GM21723 (cell line): Measurements from ENCODE around the gene CIART.

Source experiments
- ATAC-seq: cut with Tn5 transposase; IDR thresholded peaks from one replicate; pipeline ENCODE4 v1.9.1; 2021; ENCODE audit warnings: mild to moderate bottlenecking, moderate library complexity; ENCODE audit not compliant: unreplicated experiment

CIART gene

GRCh38 chr1:150261367-150261766 is 21.0 kb upstream of the CIART start:
- no peak for ATAC-seq

GRCh38 chr1:150262388-150263320 is 19.7 kb upstream of the CIART start:
- no peak for ATAC-seq

- no peak for ATAC-seq
Observed at GRCh38 chr1:150263549-150263948, 18.8 kb upstream of the CIART start.

DNA sequence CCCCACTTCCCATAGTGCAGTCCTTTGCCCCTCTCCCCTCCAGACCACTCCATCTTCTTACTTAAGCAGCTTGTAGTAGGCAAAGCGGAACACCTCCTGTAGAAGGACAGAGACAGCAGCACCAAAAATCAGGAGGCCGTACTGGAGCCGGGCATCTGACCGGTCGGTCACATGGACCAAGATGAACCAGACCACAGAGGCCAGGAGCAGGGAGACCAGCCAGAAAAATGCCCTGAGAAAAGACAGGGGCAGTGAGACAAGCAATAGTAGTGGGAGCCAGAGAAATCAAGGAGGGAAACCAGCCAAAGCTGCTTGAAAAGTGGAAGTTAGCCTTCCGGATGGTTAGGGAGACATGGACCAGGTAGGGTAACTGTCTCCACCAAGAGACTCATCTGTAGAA is 14.5 kb upstream of the CIART start:
- no peak for ATAC-seq

DNA sequence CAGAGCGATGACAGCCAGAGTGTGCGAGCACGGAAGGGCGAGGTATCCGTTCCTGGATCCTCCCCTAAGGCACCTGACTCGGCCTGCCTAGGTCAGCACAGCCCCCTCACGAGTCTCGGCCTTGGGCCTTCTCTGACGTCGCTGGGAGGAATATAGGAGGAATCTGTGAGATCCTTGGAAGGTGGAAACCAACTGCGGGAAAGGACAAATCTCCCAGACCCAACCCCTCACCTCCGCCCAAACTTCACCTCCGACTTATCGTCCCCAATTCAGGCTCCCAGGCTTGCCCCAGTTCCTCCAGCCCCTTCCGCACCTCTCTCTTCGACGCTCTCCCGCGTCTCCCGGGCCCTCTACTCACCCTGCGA is 14.0 kb upstream of the CIART start:
- ATAC-seq: peak; percentile 35

- ATAC-seq: peak; percentile 90
Observed at GRCh38 chr1:150268705-150269403, 13.5 kb upstream of the CIART start, which contains the start of gene APH1A. Gene APH1A, minus strand, starts transcription at chr1:150269016. Its CDS starts 206 bp downstream, at chr1:150268810.

DNA sequence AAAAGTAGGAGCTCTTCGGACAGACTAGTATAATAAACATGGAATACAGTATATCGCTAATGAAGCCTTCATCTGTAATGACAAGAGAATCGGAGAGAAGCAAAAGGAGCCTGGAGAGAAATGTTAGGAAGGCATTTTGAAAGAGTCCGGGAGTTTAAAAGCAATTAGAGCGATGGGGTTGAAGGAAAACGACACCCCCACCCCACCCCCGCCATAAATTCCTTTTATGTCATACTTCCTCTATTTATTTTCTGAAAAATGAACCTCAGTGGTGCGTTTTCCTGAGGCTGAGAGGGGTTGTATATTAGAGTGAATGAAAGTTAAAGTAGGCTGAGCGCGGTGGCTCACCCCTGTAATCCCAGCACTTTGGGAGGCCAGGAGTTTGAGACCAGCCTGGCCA is 12.9 kb upstream of the CIART start:
- ATAC-seq: no peak

DNA sequence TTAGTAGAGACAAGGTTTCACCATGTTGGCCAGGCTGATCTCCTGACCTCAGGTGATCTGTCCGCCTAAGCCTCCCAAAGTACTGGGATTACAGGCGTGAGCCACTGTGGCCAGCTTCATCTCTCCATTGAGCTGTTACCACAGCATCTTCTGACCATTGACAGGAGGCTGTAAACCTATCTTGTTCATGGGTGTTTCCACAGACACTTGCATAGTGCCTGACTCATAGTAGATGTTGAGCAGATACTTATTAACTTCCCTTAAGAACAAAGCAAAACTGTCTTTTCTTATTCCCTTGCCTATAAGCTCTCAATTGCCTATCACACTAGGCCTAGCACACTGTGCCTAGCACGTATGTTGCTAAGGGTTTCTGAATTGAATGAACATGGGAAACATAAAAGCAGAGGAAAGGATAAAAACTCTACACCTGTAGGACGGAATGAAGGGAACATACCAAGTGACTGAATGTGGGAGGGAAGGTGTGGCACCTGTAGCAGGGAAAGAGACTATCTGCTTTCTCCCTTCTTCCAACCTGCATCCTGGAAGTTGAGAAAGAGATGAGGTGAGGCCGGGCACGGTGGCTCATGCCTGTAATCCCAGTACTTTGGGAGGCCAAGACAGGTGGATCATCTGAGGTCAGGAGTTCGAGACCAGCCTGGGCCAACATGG is 10.9 kb upstream of the CIART start:
- no peak for ATAC-seq

DNA sequence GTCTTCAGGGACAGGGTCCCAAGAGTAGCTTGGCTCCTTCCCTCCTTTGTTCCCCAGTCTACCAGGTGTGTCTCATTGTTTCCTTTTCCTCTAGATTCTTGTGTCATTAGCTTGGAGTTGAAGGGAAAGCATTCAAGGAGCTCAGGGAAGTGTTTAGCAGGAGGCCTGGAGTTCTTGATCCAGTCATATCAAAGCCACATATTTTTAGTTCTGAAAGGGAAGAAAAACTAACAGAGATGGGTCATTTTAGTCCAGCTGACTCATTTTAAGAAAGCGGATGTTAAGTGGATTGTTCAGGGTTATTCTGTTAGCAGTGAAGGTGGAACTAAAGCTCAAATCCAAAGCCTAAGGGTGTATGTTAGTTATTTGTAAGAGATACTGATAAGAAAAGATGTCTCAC is 9.0 kb upstream of the CIART start:
- ATAC-seq: no peak

DNA sequence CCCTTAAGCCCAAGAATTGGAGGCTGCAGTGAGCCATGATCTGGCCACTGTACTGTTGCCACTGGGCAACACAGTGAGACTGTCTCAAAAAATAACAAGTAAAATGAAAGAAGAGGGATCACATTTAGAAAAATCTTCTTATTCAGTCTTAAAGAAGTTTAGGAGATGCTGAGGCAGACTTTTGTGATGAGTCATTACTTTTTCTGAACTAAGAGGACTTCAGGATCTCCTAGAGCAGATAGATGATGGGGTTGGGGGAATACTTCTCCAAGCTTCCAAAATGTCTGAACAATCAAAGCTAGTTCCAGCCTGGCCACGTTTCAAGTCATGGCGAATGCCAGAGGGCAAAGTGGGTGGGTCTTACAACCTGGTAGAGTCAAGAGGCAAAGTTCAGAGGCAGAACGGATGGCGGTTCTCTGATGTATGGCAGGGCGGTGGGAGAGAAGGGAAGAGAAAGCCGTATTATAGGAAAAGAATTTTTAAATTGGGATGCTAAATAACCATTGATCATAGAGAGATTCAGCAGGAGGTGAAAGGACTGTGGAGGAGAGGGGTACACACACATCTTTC is 2.1 kb upstream of the CIART start:
- no peak for ATAC-seq

GRCh38 chr1:150281221-150281757 is 1.1 kb upstream of the CIART start:
- ATAC-seq: no peak

- no peak for ATAC-seq
Observed at GRCh38 chr1:150282558-150282958, 204 bp downstream of the CIART start.

- no peak for ATAC-seq
Observed at GRCh38 chr1:150283260-150283659, 906 bp downstream of the CIART start.

GRCh38 chr1:150288382-150288781 is 6.0 kb downstream of the CIART start:
- no peak for ATAC-seq

GRCh38 chr1:150288822-150289221 is 6.5 kb downstream of the CIART start:
- no peak for ATAC-seq

DNA sequence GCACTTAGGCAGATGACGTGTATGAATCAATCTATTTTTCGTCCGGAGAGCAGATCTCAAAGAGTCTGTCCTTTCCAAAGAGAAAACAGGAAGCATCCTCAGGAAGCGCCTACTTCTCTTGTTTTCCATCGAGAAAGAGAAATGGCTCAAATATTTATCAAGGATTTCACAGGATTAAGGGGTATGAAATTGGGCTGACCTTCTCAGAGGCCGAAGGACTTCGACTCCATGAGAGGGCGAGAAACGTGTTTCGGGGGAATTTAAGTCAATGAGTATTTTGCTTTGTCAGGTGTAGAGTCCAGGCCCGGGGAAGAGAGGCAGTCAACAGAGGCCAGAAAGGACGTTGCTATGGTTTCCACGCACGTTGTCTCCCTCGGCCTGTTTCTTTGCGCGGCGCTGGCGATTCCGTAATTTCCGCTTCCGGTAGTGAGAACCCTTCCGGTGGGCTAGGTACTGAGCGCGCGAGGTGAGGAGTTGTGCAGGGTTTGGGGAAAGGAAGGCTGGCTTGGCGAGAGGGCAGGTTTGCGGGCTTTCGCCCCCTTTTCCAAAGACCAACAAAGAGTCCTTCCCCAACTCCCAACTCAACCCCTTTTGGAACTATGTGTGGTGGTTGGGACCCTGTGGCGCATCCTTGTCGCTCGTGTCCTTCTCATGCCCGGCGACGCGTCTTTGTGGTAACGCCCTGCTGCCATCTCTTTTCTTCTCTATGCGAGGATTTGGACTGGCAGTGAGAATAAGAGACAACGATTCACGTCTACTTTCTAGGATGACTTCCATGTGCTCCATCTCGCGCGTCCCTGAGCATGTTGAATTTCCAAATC is 11.3 kb downstream of the CIART start, which contains the start of gene MRPS21:
Gene MRPS21, plus strand, starts transcription at position 429 of the 821 bp plus-strand sequence. CDS start 506 bp downstream, outside the sequence.
- peak; percentile 98 for ATAC-seq

GRCh38 chr1:150295476-150295875 is 13.1 kb downstream of the CIART start:
- ATAC-seq: no peak

GRCh38 chr1:150299716-150300115 is 17.4 kb downstream of the CIART start:
- ATAC-seq: no peak

DNA sequence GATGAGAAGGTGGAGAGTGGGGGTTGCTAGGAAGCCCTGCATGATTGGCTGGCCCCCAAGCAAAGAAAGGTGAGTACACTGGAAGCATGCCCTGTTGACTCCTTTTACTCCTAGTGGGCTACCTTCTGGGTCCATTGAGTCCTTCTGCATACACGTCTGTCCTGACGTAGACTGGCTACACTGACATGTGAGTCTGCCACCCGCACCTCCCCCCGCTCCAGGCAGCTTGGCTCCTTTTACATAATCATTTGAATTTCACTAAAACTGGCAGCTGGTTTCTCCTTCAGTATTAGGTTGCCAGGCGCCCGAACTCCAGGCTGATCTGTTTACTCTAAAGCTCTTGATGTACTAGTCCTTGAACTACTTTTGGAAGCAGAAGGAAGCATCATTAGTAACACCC is 20.0 kb downstream of the CIART start:
- ATAC-seq: no peak

DNA sequence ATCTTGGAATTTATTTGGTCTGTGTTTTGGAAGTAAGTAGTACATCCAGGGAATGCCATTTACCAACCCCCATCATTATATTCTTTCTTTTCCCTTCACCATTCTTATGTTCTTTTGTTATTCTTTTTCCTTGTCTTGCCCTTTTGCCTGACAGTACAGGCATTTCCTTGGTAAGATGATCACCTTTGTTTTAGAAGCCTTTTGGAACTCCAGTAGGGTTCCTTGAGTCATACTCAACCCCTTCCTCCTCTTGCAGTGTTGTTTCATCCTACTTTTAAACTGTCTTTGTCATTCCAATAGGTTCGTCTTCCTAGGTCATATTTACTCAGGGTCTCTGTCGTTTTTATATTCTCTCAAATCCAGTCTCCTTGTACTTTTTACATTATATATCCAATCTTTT is 20.5 kb downstream of the CIART start:
- ATAC-seq: no peak
